GM23338 (cell line): Measurements from ENCODE around the gene MYO16. TPM values are rescaled to one million over a fixed set of nuclear protein-coding genes. Genes with fewer than 3 reads are reported as not detected.

Experiments used
- ATAC-seq: fragments of 200-7000 bp; cut with Tn5 transposase; 3 replicates; pipeline ENCODE4 v1.9.1; 2020
- DNase-seq: peaks from one replicate; pipeline ENCODE4 v3.0.0-alpha.2; 2015; ENCODE audit warnings: low spot score
- H2AFZ ChIP-seq: fragments of 200-600 bp; sonication (generic); 2 replicates; pipeline ENCODE4 v1.8.0; 2016; ENCODE audit warnings: antibody characterized with exemption, mild to moderate bottlenecking, moderate library complexity
- H3F3A ChIP-seq: fragments of 200-600 bp; sonication (generic); replicated peaks from 2 replicates; pipeline ENCODE4 v1.8.0; 2017; ENCODE audit warnings: antibody characterized with exemption, mixed run types, low read depth
- H3K27ac ChIP-seq: fragments of 200-600 bp; sonication (generic); 2 replicates; pipeline ENCODE4 v1.6.1; 2016; ENCODE audit warnings: low read depth
- H3K27me3 ChIP-seq: fragments of 200-600 bp; sonication (generic); 2 replicates; pipeline ENCODE4 v1.8.0; 2016; ENCODE audit warnings: mild to moderate bottlenecking, mixed run types, moderate library complexity; ENCODE audit not compliant: insufficient read depth
- H3K36me3 ChIP-seq: fragments of 200-600 bp; sonication (generic); 2 replicates; pipeline ENCODE4 v1.8.0; 2016; ENCODE audit warnings: mild to moderate bottlenecking; ENCODE audit not compliant: insufficient read depth
- H3K4me1 ChIP-seq: fragments of 200-600 bp; sonication (generic); 2 replicates; pipeline ENCODE4 v1.8.0; 2016; ENCODE audit warnings: mild to moderate bottlenecking, moderate library complexity; ENCODE audit not compliant: insufficient read depth
- H3K4me2 ChIP-seq: fragments of 200-600 bp; sonication (generic); 2 replicates; pipeline ENCODE4 v1.7.1; 2017; ENCODE audit warnings: mixed run types
- H3K4me3 ChIP-seq: fragments of 200-600 bp; sonication (generic); 2 replicates; pipeline ENCODE4 v1.6.1; 2016; ENCODE audit warnings: mixed run types
- H3K79me2 ChIP-seq: fragments of 200-600 bp; sonication (generic); replicated peaks from 2 replicates; pipeline ENCODE4 v1.8.0; 2017; ENCODE audit warnings: mild to moderate bottlenecking; ENCODE audit not compliant: insufficient read depth
- H3K9me2 ChIP-seq: fragments of 200-600 bp; sonication (generic); 2 replicates; pipeline ENCODE4 v1.8.0; 2017; ENCODE audit not compliant: insufficient read depth
- H4K20me1 ChIP-seq: fragments of 200-600 bp; sonication (generic); replicated peaks from 2 replicates; pipeline ENCODE4 v1.8.0; 2017; ENCODE audit warnings: mild to moderate bottlenecking; ENCODE audit not compliant: insufficient read depth
- H3K27ac Mint-ChIP-seq: 2 replicates; pipeline ENCODE4 v1.8.0; 2020; ENCODE audit warnings: inconsistent platforms, mild to moderate bottlenecking, moderate library complexity, mixed read lengths
- H3K27me3 Mint-ChIP-seq: 3 replicates; pipeline ENCODE4 v1.8.0; 2022; ENCODE audit warnings: low read depth, mild to moderate bottlenecking, moderate library complexity, mixed read lengths, inconsistent platforms; ENCODE audit not compliant: insufficient read depth, poor library complexity
- H3K36me3 Mint-ChIP-seq: 3 replicates; pipeline ENCODE4 v1.8.0; 2021; ENCODE audit warnings: low read depth, mild to moderate bottlenecking, inconsistent platforms, moderate library complexity, mixed read lengths
- H3K4me1 Mint-ChIP-seq: 3 replicates; pipeline ENCODE4 v1.8.0; 2020; ENCODE audit warnings: mild to moderate bottlenecking, inconsistent platforms, mixed read lengths
- H3K4me3 Mint-ChIP-seq: 3 replicates; pipeline ENCODE4 v1.8.0; 2021; ENCODE audit warnings: moderate library complexity, mild to moderate bottlenecking, inconsistent platforms, mixed read lengths
- H3K9me3 Mint-ChIP-seq: 3 replicates; pipeline ENCODE4 v1.8.0; 2020; ENCODE audit warnings: moderate library complexity, mild to moderate bottlenecking, inconsistent platforms, mixed read lengths
- CTCF ChIP-seq, 2 experiments: fragments of 200-600 bp in 1 of 2; sonication (generic) in 1 of 2; conservative IDR thresholded peaks; 2 replicates each; pipeline versions ENCODE4 v1.5.1 to v1.6.1; 2016 to 2017; ENCODE audit warnings: antibody characterized with exemption in 2 of 2, low read depth in 2 of 2, mild to moderate bottlenecking in 2 of 2, moderate library complexity in 1 of 2
- JUNB ChIP-seq: IDR thresholded peaks from one replicate; pipeline ENCODE4 v1.6.1; 2016; ENCODE audit warnings: antibody characterized with exemption; ENCODE audit not compliant: unreplicated experiment
- STAT1 ChIP-seq: IDR thresholded peaks from one replicate; pipeline ENCODE4 v1.6.1; 2016; ENCODE audit warnings: antibody characterized with exemption; ENCODE audit not compliant: unreplicated experiment
- ZNF462 ChIP-seq: fragments of 250-450 bp; sonication (Bioruptor Pico); IDR thresholded peaks from 2 replicates; pipeline ENCODE4 v1.5.0; 2020; ENCODE audit warnings: mild to moderate bottlenecking, moderate library complexity
- polyA plus RNA-seq: library from polyadenylated mRNA; unstranded; fragments of >200 nt; fragmentation: Nextera tagmentation; extraction: Ambion mirVana; gene quantifications from 2 replicates; pipeline ENCODE4 v1.2.1, GENCODE V29; 2016
- total RNA-seq: library from RNA; depleted of rRNA; stranded (reverse); fragments of >200 nt; shearing (Covaris generic); gene quantifications from 2 replicates; pipeline ENCODE4 v1.2.3, GENCODE V29; 2014
- TF ChIP-seq, protein P1 (sequence below): IDR thresholded peaks from 2 replicates; pipeline ENCODE4 v1.6.1; 2016; ENCODE audit warnings: antibody characterized with exemption

The MYO16 gene
- total and polyA plus RNA-seq, 2 experiments from 2014 or later, result 0.10 to 0.13 TPM

DNA sequence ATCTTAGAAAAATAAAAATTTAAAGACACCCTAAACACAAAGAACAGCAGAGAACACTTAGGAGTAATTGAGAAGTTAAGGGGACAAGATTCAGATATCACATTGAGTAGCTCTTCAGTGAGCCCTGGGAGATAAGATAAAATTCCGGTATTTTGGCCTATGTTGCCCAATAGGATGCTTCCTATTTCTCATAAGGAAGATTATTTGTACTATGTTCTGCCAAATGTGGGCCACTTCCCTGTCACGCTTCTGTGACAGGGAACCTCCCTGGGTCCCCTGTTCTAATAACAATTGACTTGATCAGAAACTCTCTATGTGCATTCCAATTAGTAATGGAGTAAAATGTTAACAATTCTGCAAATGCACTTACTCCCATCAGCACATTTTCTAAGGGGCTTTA, 310.7 kb downstream of the MYO16 start (continued):
- TF ChIP-seq ZNF462 (CRISPR knock-in tag), result no peak

GRCh38 chr13:108943842-108944241, 314.4 kb downstream of the MYO16 start:
- H3K4me3 Mint-ChIP-seq, result no peak overlapping the region
- no peak overlapping the region for H3K27ac Mint-ChIP-seq
- H3K4me3 ChIP-seq, result no peak overlapping the region
- H4K20me1 ChIP-seq, result no peaks in the 10 kb centered on the region; the same call in 1 of the 2 replicates
- no peak overlapping the region for H2AFZ ChIP-seq
- H3K27me3 Mint-ChIP-seq, result no peaks in the 10 kb centered on the region
- H3K36me3 ChIP-seq, result no peaks in the 10 kb centered on the region
- ATAC-seq (no peak), DNase-seq (no peak)
- no peaks in the 10 kb centered on the region for H3K9me3 Mint-ChIP-seq
- no peak overlapping the region for H3K4me2 ChIP-seq
- H3K79me2 ChIP-seq, result no peaks in the 10 kb centered on the region
- H3K36me3 Mint-ChIP-seq, result no peaks in the 10 kb centered on the region
- no peaks in the 10 kb centered on the region for H3K4me1 ChIP-seq
- no peaks in the 10 kb centered on the region for H3K4me1 Mint-ChIP-seq
- no peaks in the 10 kb centered on the region for H3K9me2 ChIP-seq
- no peak overlapping the region for H3K27ac ChIP-seq
- no peaks in the 10 kb centered on the region for H3K27me3 ChIP-seq
- H3F3A ChIP-seq, result no peaks in the 10 kb centered on the region
- no peak for TF ChIP-seq JUNB
- no peak for TF ChIP-seq CTCF (conservative IDR thresholded peaks at IDR 0.05; ENCODE audit: low read depth in 2 of 2)
- TF ChIP-seq STAT1, result no peak
- no peak for TF ChIP-seq ZNF462 (CRISPR knock-in tag)
- TF ChIP-seq, protein P1, sequence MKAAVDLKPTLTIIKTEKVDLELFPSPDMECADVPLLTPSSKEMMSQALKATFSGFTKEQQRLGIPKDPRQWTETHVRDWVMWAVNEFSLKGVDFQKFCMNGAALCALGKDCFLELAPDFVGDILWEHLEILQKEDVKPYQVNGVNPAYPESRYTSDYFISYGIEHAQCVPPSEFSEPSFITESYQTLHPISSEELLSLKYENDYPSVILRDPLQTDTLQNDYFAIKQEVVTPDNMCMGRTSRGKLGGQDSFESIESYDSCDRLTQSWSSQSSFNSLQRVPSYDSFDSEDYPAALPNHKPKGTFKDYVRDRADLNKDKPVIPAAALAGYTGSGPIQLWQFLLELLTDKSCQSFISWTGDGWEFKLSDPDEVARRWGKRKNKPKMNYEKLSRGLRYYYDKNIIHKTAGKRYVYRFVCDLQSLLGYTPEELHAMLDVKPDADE, result no peak
